ENCODE data around the gene GANC.

GRCh38 chr15:42344763-42345162 is 71.8 kb downstream of the GANC start:
- TF ChIP-seq CTCF (conservative IDR thresholded peaks at IDR 0.05; ENCODE audit: low read depth in 2 of 2) (no peak), EZH2phosphoT487 (IDR thresholded peaks at IDR 0.05; ENCODE audit: unreplicated experiment) (no peak), EZH2 (IDR thresholded peaks at IDR 0.05; ENCODE audit: low read depth, unreplicated experiment) (no peak), NANOG (IDR thresholded peaks at IDR 0.05; ENCODE audit: borderline replicate concordance) (no peak), REST (IDR thresholded peaks at IDR 0.05; ENCODE audit: unreplicated experiment) (no peak), POLR2AphosphoS5 (IDR thresholded peaks at IDR 0.05; ENCODE audit: low read depth) (no peak)

All from GM23338 (cell line).